NCI-H345 treated with DMSO at 0.1 percent for 48 hours (cell line): Measurements from ENCODE around the gene ZNF581.

Experiments used
- DNase-seq: peaks from one replicate; lab custom pipeline; 2025; ENCODE audit not compliant: unreplicated experiment; lab: John Stamatoyannopoulos, UW

ZNF581 gene

GRCh38 chr19:55647732-55648584 lies 4.5 kb downstream of the ZNF581 start, which contains the start of gene CCDC106:
TSS of gene CCDC106 (plus strand) at chr19:55648212. CDS start at chr19:55649047, 835 bp downstream.
- peak; percentile 19 for DNase-seq

- DNase-seq: no peak
Measured at GRCh38 chr19:55648585-55649267, 5.3 kb downstream of the ZNF581 start.

GRCh38 chr19:55649268-55650125 lies 6.0 kb downstream of the ZNF581 start:
- no peak for DNase-seq

- DNase-seq: no peak
Measured at GRCh38 chr19:55650126-55650557, 6.7 kb downstream of the ZNF581 start.

- DNase-seq: no peak
Measured at GRCh38 chr19:55650602-55651230, 7.3 kb downstream of the ZNF581 start.

- DNase-seq: no peak
Measured at GRCh38 chr19:55651236-55651635, 7.8 kb downstream of the ZNF581 start.

- DNase-seq: no peak
Measured at GRCh38 chr19:55652311-55653128, 9.1 kb downstream of the ZNF581 start.

- DNase-seq: peak; percentile 90
Measured at GRCh38 chr19:55653651-55654322, 10.3 kb downstream of the ZNF581 start.

- DNase-seq: peak; percentile 87
Measured at GRCh38 chr19:55654323-55654867, 10.9 kb downstream of the ZNF581 start.

- DNase-seq: peak; percentile 23
Measured at GRCh38 chr19:55654868-55655647, 11.6 kb downstream of the ZNF581 start, which contains the start of gene U2AF2. TSS of gene U2AF2 (plus strand) at chr19:55655035. CDS start at chr19:55655105, 70 bp downstream.

- DNase-seq: no peak
Measured at GRCh38 chr19:55655648-55656040, 12.2 kb downstream of the ZNF581 start.

- no peak for DNase-seq
Measured at GRCh38 chr19:55656552-55656951, 13.1 kb downstream of the ZNF581 start.

GRCh38 chr19:55656988-55657747 lies 13.7 kb downstream of the ZNF581 start:
- no peak for DNase-seq

GRCh38 chr19:55658846-55659459 lies 15.5 kb downstream of the ZNF581 start:
- DNase-seq: no peak

GRCh38 chr19:55659822-55660221 lies 16.4 kb downstream of the ZNF581 start:
- DNase-seq: no peak

- no peak for DNase-seq
Measured at GRCh38 chr19:55660404-55660803, 17.0 kb downstream of the ZNF581 start.

- no peak for DNase-seq
Measured at GRCh38 chr19:55660991-55661390, 17.5 kb downstream of the ZNF581 start.
